Rectal smooth muscle tissue (tissue), 1 donor: ENCODE results near the gene FAM219A.
"Not testable (repeated sequence)": the region's sequence is repeated elsewhere in the genome, so short reads cannot be mapped to it uniquely, and the experiment has no call there.

Experiments
- H3K27ac ChIP-seq: one replicate; pipeline ENCODE4 v1.7.0; 2013; ENCODE audit warnings: low read depth, low read length, inconsistent platforms
- H3K27me3 ChIP-seq: one replicate; pipeline ENCODE4 v1.7.0; 2013; ENCODE audit warnings: low read length; ENCODE audit not compliant: control insufficient read depth, insufficient read depth
- H3K36me3 ChIP-seq: one replicate; pipeline ENCODE4 v1.7.0; 2013; ENCODE audit warnings: low read length; ENCODE audit not compliant: control insufficient read depth, insufficient read depth
- H3K4me1 ChIP-seq: one replicate; pipeline ENCODE4 v1.7.0; 2013; ENCODE audit warnings: low read length; ENCODE audit not compliant: control insufficient read depth, insufficient read depth
- H3K4me3 ChIP-seq: one replicate; pipeline ENCODE4 v1.7.0; 2013; ENCODE audit warnings: low read length
- H3K9ac ChIP-seq: one replicate; pipeline ENCODE4 v1.7.0; 2013; ENCODE audit warnings: low read length

The FAM219A gene

GRCh38 chr9:34367751-34368410 lies 90.5 kb downstream of the FAM219A start:
- H3K27ac ChIP-seq, H3K4me3 ChIP-seq, H3K4me1 ChIP-seq, H3K9ac ChIP-seq, H3K27me3 ChIP-seq: not testable (repeated sequence)
- H3K36me3 ChIP-seq: peaks cover 14% of the 10 kb centered on the region

GRCh38 chr9:34366365-34366764 lies 92.0 kb downstream of the FAM219A start:
- no peaks in the 10 kb centered on the region for H3K27me3 ChIP-seq
- H3K4me1 ChIP-seq: peaks cover 4% of the 10 kb centered on the region
- H3K27ac ChIP-seq: no peak overlapping the region
- H3K9ac ChIP-seq: no peak overlapping the region
- H3K4me3 ChIP-seq: no peak overlapping the region
- H3K36me3 ChIP-seq: peaks cover 14% of the 10 kb centered on the region

DNA sequence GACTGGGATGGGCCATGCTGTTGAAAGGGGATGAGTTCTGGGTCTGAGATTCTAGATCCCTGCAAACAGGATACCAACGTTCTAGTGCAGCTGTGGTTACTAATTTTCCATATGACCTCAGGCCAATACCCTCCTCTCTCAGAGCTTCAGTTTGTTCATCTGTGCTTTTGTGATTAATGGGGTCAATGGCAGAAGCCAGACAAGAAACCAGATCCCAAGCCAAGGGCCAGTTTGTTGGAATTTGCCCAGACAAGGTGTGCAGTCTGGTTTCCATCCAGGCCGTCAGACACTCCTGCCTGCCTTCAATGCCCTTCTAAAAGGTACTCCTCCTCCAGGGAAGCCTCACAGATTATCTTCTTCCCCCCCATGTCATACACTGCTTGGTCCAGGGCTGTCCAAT lies 93.1 kb downstream of the FAM219A start:
- H3K27me3 ChIP-seq: no peaks in the 10 kb centered on the region
- H3K36me3 ChIP-seq: peaks cover 10% of the 10 kb centered on the region
- no peak overlapping the region for H3K4me3 ChIP-seq
- H3K4me1 ChIP-seq: peaks cover 1% of the 10 kb centered on the region
- no peak overlapping the region for H3K9ac ChIP-seq
- no peak overlapping the region for H3K27ac ChIP-seq

DNA sequence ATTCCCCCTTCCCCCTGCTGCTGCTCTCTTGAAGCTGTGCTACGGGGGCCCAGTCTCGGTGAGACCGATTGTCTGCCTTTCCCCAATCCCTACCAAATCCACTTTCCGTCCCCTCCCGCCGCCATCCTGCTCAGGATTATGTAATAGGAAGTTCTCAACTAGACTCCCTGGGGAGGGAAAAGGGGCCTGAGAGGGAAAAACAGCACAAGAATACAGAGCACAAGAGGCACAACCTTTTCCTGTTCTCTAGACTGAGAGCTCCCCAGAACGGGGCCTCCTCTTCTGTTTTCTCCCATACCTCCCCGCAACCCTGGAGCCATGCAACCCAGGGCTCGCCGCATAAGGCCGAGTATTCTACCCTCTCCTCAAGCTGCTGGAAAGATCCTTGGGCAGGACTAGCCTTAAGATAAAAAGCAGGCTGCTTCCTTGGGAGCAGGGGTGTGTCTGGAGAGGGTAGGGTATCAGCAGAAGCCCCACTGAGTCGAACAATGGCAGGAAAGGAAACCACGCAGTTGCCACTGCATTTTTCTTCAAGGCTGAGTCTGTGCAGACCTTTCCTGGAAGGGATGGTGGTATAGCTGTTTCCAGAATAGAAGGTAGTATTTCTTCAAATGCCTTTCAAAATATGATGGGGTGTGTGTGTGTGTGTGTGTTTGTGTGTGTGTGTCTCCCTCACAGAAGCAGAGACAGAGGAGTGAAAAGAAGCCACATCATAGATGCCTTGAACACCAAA lies 94.6 kb downstream of the FAM219A start:
- no peak overlapping the region for H3K9ac ChIP-seq
- no peaks in the 10 kb centered on the region for H3K4me1 ChIP-seq
- no peak overlapping the region for H3K27ac ChIP-seq

GRCh38 chr9:34362614-34363214 lies 95.7 kb downstream of the FAM219A start:
- H3K27me3 ChIP-seq: no peaks in the 10 kb centered on the region
- no peak overlapping the region for H3K9ac ChIP-seq
- H3K36me3 ChIP-seq: peaks cover 4% of the 10 kb centered on the region
- no peak overlapping the region for H3K27ac ChIP-seq
- H3K4me1 ChIP-seq: no peaks in the 10 kb centered on the region
- no peak overlapping the region for H3K4me3 ChIP-seq

More for the DNA sequence above, 94.6 kb downstream of the FAM219A start:
- H3K27me3 ChIP-seq: no peaks in the 10 kb centered on the region
- H3K4me3 ChIP-seq: no peak overlapping the region
- peaks cover 6% of the 10 kb centered on the region for H3K36me3 ChIP-seq

- H3K36me3 ChIP-seq, H3K4me3 ChIP-seq, H3K27me3 ChIP-seq, H3K4me1 ChIP-seq, H3K27ac ChIP-seq, H3K9ac ChIP-seq: not testable (repeated sequence)
These were observed 105.4 kb downstream of the FAM219A start for GRCh38 chr9:34352957-34353356.

DNA sequence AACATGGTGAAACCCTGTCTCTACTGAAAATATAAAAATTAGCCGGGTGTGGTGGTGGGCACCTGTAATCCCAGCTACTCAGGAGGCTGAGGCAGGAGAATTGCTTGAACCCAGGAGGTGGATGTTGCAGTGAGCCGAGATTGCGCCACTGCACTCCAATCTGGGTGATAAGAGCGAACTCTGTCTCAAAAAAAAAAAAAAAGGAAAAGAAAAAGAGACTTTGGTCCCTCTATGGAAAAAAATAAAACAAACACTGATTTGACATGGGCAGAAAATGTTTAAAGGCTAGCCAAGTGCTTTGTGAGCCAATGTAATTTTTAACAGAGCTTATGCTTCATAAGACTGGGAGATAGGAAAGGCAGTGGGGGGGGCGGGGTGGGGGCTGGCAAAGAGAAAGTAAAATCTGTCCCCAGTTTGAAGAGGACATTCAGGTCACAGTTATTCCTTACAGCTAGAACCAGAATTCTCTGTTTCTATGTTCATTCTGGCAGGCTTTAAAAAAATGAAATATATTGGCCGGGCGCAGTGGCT lies 106.2 kb downstream of the FAM219A start:
- not testable (repeated sequence) for H3K9ac ChIP-seq, H3K27ac ChIP-seq, H3K36me3 ChIP-seq, H3K4me3 ChIP-seq, H3K27me3 ChIP-seq, H3K4me1 ChIP-seq

DNA sequence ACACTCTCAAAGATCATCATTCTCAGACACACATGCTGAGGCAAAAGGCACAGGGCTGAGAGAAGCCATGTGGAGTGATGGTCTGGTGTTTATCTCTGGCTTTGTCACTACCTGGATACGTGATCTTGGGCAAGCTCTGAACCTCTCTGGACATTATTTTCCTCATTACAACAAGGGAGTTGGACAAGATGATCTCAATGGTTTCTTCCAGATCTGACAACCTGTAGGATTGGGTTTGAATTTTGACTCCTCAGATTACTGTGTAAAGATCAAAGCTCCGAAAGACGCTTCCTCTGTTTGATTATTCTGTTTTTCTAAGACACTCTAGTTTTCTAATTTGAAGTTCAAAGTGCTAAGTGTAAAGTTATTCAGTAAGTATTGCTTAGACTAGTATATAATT lies 109.0 kb downstream of the FAM219A start:
- Histone ChIP-seq H3K4me1 (peaks cover 19% of the 10 kb centered on the region), H3K36me3 (no peaks in the 10 kb centered on the region), H3K27ac (no peak overlapping the region), H3K4me3 (no peak overlapping the region), H3K27me3 (no peaks in the 10 kb centered on the region), H3K9ac (no peak overlapping the region)
